ENCODE results near the gene DUSP19. TPM values are rescaled to one million over a fixed set of nuclear protein-coding genes. Genes with fewer than 3 reads are reported as not detected.

Gene DUSP19
- total RNA-seq, 4 donors from 2014 or later, result 3.9 to 16.7 (median 8.6) TPM

DNA sequence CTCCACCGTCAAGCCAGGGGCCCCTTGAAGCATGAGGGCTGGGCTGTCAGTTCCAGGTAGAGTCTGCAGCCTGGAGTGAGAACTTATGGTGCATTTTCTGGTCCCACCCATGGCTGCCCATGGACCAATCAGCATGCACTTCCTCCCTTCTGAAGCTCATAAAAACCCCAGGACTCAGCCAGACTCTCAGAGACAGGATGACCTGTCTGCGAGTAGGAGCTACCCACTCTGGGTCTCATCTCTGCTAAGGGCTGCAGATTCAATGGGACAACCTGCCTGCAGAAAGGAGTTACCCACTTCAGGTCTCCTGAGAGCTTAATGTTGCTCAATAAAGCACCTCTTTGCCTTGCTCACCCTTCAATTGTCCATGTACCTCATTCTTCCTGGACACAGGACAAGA is 9.4 kb upstream of the DUSP19 start:
- H3K4me1 ChIP-seq, result no peaks in the 10 kb centered on the region
- no peaks in the 10 kb centered on the region for H3K9me3 ChIP-seq
- TF ChIP-seq EP300 (IDR thresholded peaks at IDR 0.05), result no peak
- H3K4me3 ChIP-seq, result no peak overlapping the region
- no peaks in the 10 kb centered on the region for H3K36me3 ChIP-seq
- H3K27me3 ChIP-seq, result no peaks in the 10 kb centered on the region
- no peak overlapping the region for H3K27ac ChIP-seq
- ATAC-seq, result no peak
- no CpG with 5 or more reads among the region's 2 CpGs for WGBS, 2 donors (ENCODE audit: low coverage in 1 of 2)

DNA sequence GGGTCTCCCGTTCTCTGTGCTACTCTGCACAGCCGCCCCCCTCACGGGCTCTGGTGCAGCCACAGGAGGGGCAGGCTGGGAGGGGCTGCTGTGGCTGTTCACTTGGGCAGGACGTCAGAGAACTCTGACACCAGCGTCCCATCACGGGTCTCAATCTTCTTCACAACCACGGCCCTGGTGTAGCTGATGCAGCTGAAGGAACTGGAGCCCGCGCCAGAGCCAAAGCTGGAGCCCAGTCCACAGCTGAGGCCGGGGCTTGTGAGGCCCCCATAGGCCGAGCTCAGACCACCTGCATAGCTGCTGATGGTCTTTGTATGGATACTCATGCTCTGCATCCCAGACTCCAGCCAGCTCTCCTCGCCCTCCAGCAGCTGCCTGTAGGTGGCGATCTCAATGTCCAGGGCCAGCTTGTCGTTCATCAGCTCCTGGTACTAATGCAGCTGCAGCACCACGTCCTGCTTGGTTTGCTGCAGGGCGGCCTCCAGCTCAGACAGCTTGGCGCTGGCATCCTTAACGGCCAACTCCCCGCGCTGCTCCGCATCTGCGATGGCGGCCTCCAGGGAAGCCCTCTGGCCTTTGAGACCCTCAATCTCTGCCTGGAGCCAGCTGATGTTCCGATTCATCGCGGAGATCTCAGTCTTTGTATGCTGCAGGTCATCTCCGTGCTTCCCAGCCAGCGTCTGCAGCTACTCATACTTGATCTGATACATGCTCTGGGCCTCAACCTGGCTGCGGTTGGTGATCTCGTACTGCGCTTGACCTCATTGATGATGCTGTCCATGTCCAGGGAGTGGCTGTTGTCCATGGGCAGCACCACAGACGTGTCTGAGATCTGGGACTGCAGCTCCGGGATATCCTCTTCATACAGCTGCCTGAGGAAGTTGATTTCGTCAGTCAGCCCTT is 7.4 kb upstream of the DUSP19 start:
- H3K4me3 ChIP-seq, result no peak overlapping the region
- ATAC-seq, result no peak
- no peaks in the 10 kb centered on the region for H3K9me3 ChIP-seq
- H3K27me3 ChIP-seq, result no peaks in the 10 kb centered on the region
- 68 to 96% methylated on average over 5 to 12 of the region's 34 CpGs for WGBS, 2 donors (ENCODE audit: low coverage in 1 of 2)
- H3K27ac ChIP-seq, result no peak overlapping the region
- H3K4me1 ChIP-seq, result no peaks in the 10 kb centered on the region
- no peaks in the 10 kb centered on the region for H3K36me3 ChIP-seq
- no peak for TF ChIP-seq POLR2A (IDR thresholded peaks at IDR 0.05)
- TF ChIP-seq, protein P1, sequence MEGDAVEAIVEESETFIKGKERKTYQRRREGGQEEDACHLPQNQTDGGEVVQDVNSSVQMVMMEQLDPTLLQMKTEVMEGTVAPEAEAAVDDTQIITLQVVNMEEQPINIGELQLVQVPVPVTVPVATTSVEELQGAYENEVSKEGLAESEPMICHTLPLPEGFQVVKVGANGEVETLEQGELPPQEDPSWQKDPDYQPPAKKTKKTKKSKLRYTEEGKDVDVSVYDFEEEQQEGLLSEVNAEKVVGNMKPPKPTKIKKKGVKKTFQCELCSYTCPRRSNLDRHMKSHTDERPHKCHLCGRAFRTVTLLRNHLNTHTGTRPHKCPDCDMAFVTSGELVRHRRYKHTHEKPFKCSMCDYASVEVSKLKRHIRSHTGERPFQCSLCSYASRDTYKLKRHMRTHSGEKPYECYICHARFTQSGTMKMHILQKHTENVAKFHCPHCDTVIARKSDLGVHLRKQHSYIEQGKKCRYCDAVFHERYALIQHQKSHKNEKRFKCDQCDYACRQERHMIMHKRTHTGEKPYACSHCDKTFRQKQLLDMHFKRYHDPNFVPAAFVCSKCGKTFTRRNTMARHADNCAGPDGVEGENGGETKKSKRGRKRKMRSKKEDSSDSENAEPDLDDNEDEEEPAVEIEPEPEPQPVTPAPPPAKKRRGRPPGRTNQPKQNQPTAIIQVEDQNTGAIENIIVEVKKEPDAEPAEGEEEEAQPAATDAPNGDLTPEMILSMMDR (IDR thresholded peaks at IDR 0.05), result peak in 1 of 4 experiments; percentile 39

GRCh38 chr2:183072177-183072576 is 6.4 kb upstream of the DUSP19 start:
- H3K27ac ChIP-seq, result no peak overlapping the region
- H3K4me3 ChIP-seq, result no peak overlapping the region
- H3K36me3 ChIP-seq, result no peaks in the 10 kb centered on the region
- 60 to 100% methylated on average over 1 to 2 of the region's 7 CpGs for WGBS, 2 donors (ENCODE audit: low coverage in 1 of 2)
- H3K9me3 ChIP-seq, result no peaks in the 10 kb centered on the region
- no peak for ATAC-seq
- H3K27me3 ChIP-seq, result no peaks in the 10 kb centered on the region
- no peaks in the 10 kb centered on the region for H3K4me1 ChIP-seq
- TF ChIP-seq POLR2AphosphoS5 (IDR thresholded peaks at IDR 0.05) (no peak), EP300 (IDR thresholded peaks at IDR 0.05) (no peak), POLR2A (IDR thresholded peaks at IDR 0.05) (no peak)
- TF ChIP-seq, protein P1 (IDR thresholded peaks at IDR 0.05), result no peak

GRCh38 chr2:183078163-183078463 is 434 bp upstream of the DUSP19 start:
- H3K27ac ChIP-seq, result peak overlapping the region; percentile 82 to 97 (median 90)
- H3K27me3 ChIP-seq, result no peaks in the 10 kb centered on the region
- no peaks in the 10 kb centered on the region for H3K9me3 ChIP-seq
- H3K36me3 ChIP-seq, result no peaks in the 10 kb centered on the region
- ATAC-seq, result no peak
- 2 to 3% methylated on average over 6 to 8 of the region's 8 CpGs for WGBS, 2 donors (ENCODE audit: low coverage in 1 of 2)
- H3K4me3 ChIP-seq, result peak overlapping the region; percentile 74 to 100
- H3K4me1 ChIP-seq, result peaks cover 0 to 29% (median 4%) of the 10 kb centered on the region in 3 donors
- TF ChIP-seq, protein P1 (IDR thresholded peaks at IDR 0.05), result no peak
- TF ChIP-seq EP300 (IDR thresholded peaks at IDR 0.05), result no peak
- TF ChIP-seq POLR2AphosphoS5 (IDR thresholded peaks at IDR 0.05), result no peak
- TF ChIP-seq POLR2A (IDR thresholded peaks at IDR 0.05), result no peak

DNA sequence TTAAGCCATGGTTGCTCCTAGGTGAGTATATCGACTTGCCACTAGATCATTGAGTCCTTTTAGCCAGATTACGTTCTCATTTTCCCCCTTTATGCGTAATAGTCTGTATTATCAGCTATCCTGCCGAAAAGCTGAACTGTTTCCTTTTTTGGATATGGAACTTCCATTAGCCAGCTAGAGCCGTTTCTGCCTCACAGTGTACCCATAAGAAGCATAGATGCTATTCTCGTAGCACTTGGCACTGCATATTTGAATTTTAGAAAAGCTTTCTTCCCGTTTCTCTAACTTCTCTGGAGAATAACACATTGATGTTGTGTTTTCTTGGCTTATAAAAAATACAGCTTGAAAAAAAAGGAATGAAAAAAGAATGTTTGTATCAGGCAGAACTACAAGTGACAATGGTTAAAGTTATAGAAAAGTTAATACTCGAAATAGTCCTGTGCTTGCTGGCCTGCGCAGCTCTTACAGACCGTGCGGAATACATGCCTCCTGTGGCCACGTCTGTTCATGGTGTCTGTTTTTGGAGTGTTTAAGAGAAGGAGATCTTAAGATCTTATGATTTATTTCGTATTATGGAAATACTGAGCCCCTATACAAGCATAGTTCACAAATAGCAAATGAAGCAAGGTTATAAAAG is 710 bp downstream of the DUSP19 start:
- Histone ChIP-seq H3K27ac (peak overlapping the region; percentile 82 to 97 (median 90)), H3K27me3 (no peaks in the 10 kb centered on the region), H3K4me1 (peaks cover 0 to 29% (median 4%) of the 10 kb centered on the region in 3 donors), H3K4me3 (peak overlapping the region; percentile 74 to 100), H3K9me3 (no peaks in the 10 kb centered on the region), H3K36me3 (no peaks in the 10 kb centered on the region)
- ATAC-seq, result peak; percentile 58
- no peak for TF ChIP-seq EP300 (IDR thresholded peaks at IDR 0.05)
- TF ChIP-seq, protein P1 (IDR thresholded peaks at IDR 0.05), result peak in 3 of 4 experiments; percentile 23 to 25 (median 24)
- 7 to 13% methylated on average over 11 to 13 of the region's 13 CpGs for WGBS, 2 donors (ENCODE audit: low coverage in 1 of 2)

Data from gastroesophageal sphincter (tissue), 4 donors.